C4-2B (cell line): ENCODE data around the gene FAM163B.

ENCODE experiments used
- ZFX ChIP-seq: fragments of 450-650 bp; IDR thresholded peaks from 2 replicates; pipeline ENCODE4 v1.6.1; 2017
- TF ChIP-seq, protein P1 (sequence below): fragments of 450-650 bp; conservative IDR thresholded peaks from 2 replicates; pipeline ENCODE4 v1.5.1; 2017; ENCODE audit warnings: mild to moderate bottlenecking

- TF ChIP-seq, protein P1, sequence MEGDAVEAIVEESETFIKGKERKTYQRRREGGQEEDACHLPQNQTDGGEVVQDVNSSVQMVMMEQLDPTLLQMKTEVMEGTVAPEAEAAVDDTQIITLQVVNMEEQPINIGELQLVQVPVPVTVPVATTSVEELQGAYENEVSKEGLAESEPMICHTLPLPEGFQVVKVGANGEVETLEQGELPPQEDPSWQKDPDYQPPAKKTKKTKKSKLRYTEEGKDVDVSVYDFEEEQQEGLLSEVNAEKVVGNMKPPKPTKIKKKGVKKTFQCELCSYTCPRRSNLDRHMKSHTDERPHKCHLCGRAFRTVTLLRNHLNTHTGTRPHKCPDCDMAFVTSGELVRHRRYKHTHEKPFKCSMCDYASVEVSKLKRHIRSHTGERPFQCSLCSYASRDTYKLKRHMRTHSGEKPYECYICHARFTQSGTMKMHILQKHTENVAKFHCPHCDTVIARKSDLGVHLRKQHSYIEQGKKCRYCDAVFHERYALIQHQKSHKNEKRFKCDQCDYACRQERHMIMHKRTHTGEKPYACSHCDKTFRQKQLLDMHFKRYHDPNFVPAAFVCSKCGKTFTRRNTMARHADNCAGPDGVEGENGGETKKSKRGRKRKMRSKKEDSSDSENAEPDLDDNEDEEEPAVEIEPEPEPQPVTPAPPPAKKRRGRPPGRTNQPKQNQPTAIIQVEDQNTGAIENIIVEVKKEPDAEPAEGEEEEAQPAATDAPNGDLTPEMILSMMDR = no peak
- no peak for TF ChIP-seq ZFX
Measured at GRCh38 chr9:133641396-133641655, 32.1 kb upstream of the FAM163B start.
